ENCODE measurements around the gene KIF25. TPM values are rescaled to one million over a fixed set of nuclear protein-coding genes. Genes with fewer than 3 reads are reported as not detected.

Gene KIF25
- total and polyA plus RNA-seq, 4 donors, result 0.72 to 0.79 TPM; not detected in 2

DNA sequence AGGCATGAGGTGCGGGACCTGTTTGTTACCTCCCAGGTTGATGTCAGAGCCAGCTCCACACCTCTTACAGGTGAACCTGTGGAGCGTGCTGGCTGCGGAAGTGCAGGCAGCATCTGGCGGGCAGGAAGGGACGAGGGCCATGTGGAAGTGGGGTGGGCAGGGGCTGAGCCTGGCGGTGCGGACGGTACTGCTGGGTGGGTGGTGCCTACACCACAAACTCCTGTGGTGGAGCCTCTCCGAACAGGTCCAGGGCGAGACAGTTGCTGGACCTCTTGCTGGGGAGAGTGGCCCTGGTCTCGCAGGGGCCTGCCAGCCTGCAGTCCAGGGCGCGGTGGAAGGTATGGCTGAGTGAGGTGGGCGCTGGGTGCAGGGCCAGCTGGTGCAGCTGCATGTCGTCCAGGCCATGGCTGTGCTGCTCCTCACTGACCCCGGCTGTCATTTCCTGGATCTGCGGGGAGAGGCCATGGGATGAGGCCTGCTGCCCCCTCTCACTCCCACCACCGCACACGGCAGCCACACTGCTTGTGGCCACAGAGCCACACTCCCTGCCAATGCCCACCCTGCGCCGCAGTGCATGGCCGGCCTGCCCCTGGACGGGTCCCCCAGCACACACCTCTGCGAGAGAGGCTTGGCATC is 59.5 kb downstream of the KIF25 start:
- ATAC-seq (ENCODE audit: low FRiP score) (no peak), DNase-seq (no peak)
- Histone ChIP-seq H3K4me1 (ENCODE audit: control insufficient read depth in 1 of 2, insufficient read depth in 2 of 2, low read length in 2 of 2) (no peaks in the 10 kb centered on the region), H3K4me3 (ENCODE audit: low read length in 2 of 2) (no peak overlapping the region), H3K27me3 (ENCODE audit: control insufficient read depth in 1 of 2, insufficient read depth in 2 of 2, low read length in 1 of 2) (no peaks in the 10 kb centered on the region), H3K36me3 (ENCODE audit: control insufficient read depth in 1 of 2, insufficient read depth in 2 of 2, low read length in 1 of 2) (no peaks in the 10 kb centered on the region), H3K27ac (ENCODE audit: low read depth in 1 of 2, low read length in 2 of 2) (no peak overlapping the region), H3K9me3 (ENCODE audit: control insufficient read depth, low read length) (no peaks in the 10 kb centered on the region)
- 91 to 92% methylated on average over 24 of the region's 24 CpGs for WGBS, 2 donors
- intact Hi-C loops (cut with DNase I), result no loop called here

DNA sequence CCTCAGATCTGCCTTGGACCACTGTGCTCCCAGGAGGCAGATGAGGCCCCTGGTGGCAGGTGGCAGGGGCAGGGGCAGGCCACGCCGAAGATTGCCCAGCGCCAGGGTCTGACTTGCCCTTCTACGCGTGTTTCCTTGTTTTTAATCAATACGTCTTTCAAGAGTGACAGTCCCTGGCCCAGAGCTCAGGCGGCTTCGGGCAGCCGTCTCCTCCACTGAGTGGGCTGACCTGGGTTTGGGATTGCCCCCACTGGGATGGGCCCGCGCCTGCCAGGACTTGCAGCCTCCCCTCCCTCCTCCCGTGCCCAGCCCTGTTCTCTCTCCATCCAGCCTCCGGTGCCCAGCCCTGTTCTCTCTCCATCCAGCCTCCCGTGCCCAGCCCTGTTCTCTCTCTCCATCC is 60.4 kb downstream of the KIF25 start:
- ATAC-seq (ENCODE audit: low FRiP score), result no peak
- 93 to 94% methylated on average over 14 of the region's 14 CpGs for WGBS, 2 donors

DNA sequence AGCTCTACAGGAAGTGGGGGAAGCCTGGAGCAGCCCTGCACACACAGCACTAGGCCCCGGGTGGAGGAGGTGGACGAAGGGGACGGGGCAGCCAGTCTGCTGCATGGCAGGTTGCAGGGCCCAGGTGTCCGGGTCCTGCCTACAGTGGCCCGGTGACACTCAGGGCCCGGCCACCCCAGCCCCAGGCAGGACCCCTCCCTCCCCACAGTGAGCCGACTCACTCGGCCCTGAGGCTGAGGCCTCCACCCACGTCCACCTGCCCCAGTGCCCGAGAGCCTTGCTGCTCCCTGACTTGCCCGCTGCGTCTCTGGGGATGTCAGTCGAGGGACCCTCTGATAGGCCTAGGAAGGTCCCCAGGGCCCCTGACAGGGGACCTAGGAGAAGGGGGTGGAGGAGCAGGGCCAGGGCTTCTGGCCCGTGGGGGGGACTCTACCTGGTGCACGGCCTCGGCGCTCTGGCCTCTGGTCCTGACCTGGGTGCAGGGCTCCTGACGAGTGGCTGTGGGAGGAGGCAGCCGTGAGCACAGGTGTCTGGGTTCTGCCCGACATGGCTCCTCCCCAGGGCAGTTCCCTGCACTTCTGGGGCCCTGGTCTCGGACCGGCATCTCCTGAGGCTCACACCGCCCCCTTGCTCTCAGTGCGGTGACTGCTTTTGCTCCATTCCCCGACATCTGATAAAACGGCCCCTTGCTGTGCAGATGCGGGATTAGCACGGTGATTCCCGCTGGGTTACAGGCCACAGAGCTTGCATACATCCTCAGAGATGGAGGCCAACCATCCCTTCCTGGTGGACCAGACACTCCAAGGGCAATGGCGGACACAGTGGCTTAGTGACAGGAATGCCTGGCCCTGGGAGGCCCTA is 61.5 kb downstream of the KIF25 start:
- H3K36me3 ChIP-seq (ENCODE audit: control insufficient read depth in 1 of 2, insufficient read depth in 2 of 2, low read length in 1 of 2), result no peaks in the 10 kb centered on the region
- ATAC-seq (ENCODE audit: low FRiP score) (no peak), DNase-seq (no peak)
- no peak overlapping the region for H3K27ac ChIP-seq (ENCODE audit: low read depth in 1 of 2, low read length in 2 of 2)
- no peaks in the 10 kb centered on the region for H3K4me1 ChIP-seq (ENCODE audit: control insufficient read depth in 1 of 2, insufficient read depth in 2 of 2, low read length in 2 of 2)
- intact Hi-C loops (cut with DNase I), result no loop called here
- no peaks in the 10 kb centered on the region for H3K9me3 ChIP-seq (ENCODE audit: control insufficient read depth, low read length)
- H3K4me3 ChIP-seq (ENCODE audit: low read length in 2 of 2), result no peak overlapping the region
- WGBS, 2 donors, result 96% methylated on average over 27 to 30 of the region's 30 CpGs
- H3K27me3 ChIP-seq (ENCODE audit: control insufficient read depth in 1 of 2, insufficient read depth in 2 of 2, low read length in 1 of 2), result no peaks in the 10 kb centered on the region

More for the DNA sequence above, 60.4 kb downstream of the KIF25 start:
- Histone ChIP-seq H3K27me3 (ENCODE audit: control insufficient read depth in 1 of 2, insufficient read depth in 2 of 2, low read length in 1 of 2) (no peaks in the 10 kb centered on the region), H3K4me1 (ENCODE audit: control insufficient read depth in 1 of 2, insufficient read depth in 2 of 2, low read length in 2 of 2) (no peaks in the 10 kb centered on the region), H3K4me3 (ENCODE audit: low read length in 2 of 2) (no peak overlapping the region), H3K27ac (ENCODE audit: low read depth in 1 of 2, low read length in 2 of 2) (no peak overlapping the region), H3K36me3 (ENCODE audit: control insufficient read depth in 1 of 2, insufficient read depth in 2 of 2, low read length in 1 of 2) (no peaks in the 10 kb centered on the region), H3K9me3 (ENCODE audit: control insufficient read depth, low read length) (no peaks in the 10 kb centered on the region)
- intact Hi-C loops (cut with DNase I), result no loop called here
- DNase-seq, result no peak

DNA sequence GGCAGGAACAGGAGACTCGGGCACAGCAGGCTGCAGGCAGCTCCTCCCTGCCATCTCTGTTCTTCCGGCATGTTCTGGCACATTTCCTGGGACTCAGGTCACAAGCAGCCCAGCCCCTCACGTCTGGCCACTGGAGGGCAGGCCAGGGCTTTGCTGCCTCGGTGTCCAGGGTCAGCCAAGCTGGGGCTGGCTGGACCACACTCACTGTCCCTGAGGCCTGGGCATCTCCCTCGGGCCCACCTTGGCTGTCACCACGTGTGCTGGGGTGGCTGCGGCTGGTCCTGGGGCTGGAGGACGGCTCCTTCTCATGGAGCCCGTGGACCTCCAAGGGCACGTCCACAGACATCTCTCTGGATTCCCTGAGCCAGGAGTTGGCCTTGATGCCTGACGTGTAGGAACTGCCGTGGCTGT is 63.1 kb downstream of the KIF25 start:
- no peaks in the 10 kb centered on the region for H3K27me3 ChIP-seq (ENCODE audit: control insufficient read depth in 1 of 2, insufficient read depth in 2 of 2, low read length in 1 of 2)
- no peaks in the 10 kb centered on the region for H3K9me3 ChIP-seq (ENCODE audit: control insufficient read depth, low read length)
- H3K36me3 ChIP-seq (ENCODE audit: control insufficient read depth in 1 of 2, insufficient read depth in 2 of 2, low read length in 1 of 2), result no peaks in the 10 kb centered on the region
- ATAC-seq (ENCODE audit: low FRiP score), result no peak
- H3K27ac ChIP-seq (ENCODE audit: low read depth in 1 of 2, low read length in 2 of 2), result no peak overlapping the region
- WGBS, 2 donors, result 41% methylated on average over 12 of the region's 12 CpGs
- no peak overlapping the region for H3K4me3 ChIP-seq (ENCODE audit: low read length in 2 of 2)
- peak in 1 of 2 donors; percentile 72 for DNase-seq
- no peaks in the 10 kb centered on the region for H3K4me1 ChIP-seq (ENCODE audit: control insufficient read depth in 1 of 2, insufficient read depth in 2 of 2, low read length in 2 of 2)
- intact Hi-C loops (cut with DNase I), result loop anchor here in 1 of 2 donors (5.0 kb wide), 1 partner anchor 297 kb away; no protein-coding TSS in a partner anchor

DNA sequence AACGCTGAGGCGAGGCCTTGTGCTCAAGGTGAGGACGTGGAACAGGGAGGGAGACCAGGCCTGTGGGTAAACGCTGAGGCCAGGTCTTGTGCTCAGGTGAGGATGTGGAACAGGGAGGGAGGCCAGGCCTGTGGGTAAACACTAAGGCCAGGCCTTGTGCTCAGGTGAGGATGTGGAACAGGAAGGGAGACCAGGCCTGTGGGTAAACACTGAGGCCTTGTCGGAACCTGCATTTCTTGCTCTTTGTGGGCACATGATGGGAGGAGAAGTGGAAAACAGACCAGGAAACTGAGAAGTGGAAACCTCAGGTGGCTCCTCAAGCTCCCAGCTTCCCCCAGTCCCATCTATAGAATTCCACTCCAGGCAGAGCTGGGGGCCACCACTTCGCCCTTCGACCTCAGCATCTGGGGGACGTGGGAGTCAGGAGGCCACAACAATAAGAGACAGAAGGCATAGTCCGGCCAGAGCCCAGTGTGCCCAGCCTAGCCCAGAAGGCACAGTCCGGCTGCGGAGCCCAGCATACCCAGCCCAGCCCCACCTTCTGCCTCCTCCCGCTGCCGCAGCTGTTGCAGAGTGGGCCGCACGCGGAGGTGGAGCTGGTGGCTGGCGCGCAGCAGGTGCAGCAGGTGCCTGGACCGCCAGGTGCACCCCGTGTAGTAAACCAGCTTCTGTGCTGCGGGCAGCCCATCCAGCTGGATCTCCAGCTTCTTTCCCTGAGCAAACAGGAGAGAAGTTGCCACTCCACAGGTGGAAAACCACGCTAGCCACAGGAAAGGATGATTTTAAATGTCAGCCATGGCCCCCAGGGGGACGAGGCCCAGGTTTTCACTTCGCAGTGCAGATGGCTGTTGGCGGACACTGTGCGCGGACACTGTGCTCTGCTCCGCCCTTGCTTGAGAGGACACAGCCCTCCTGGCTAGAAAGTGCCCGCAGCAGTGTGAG is 64.1 kb downstream of the KIF25 start:
- intact Hi-C loops (cut with DNase I), result loop anchor here in 1 of 2 donors (5.0 kb wide), 1 partner anchor 296 kb away; no protein-coding TSS in a partner anchor

DNA sequence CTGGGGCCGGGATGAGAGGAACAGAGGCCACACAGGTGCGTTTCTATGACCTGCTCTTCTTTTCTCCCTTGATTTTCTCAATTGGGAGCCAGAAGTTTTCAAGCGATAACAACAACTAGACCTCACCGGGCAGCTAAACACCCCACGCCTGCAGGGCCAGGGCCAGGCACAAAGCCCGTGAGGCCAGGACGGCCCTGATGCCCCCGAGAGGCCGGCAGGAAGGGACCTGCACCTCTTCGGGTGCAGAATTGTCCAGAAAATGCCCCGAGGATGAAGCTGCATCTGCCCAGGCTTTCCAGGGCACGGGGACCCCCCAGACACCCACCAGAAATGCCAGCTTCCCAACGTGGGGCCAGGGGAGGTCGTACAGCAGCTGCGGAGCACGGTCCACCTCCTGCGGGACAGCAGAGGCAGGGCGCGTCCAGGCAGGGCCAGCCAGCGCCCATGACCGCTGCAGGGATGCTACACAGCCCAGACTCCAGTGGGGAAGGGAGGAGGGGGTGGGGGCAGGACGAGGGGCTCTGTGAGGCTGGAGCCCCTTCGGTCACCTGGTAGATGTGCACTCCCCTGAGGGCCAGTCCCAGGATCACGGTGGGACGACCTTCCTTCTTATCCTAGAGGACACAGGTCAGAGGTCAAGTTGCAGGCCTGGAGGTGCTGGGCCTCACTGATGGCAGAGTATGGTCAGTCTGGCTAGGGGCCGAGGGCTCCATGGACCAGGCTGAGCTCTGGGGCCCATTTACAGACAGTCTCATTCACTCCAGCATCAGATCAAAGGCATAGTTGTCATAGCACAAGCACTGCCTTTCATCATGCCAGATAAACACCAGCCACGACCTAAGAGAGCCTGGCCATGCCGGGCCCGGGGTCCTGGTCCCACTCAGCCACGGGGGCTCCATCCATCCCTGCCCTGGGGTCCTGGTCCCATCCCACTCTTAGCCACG is 65.1 kb downstream of the KIF25 start:
- Histone ChIP-seq H3K4me1 (ENCODE audit: control insufficient read depth in 1 of 2, insufficient read depth in 2 of 2, low read length in 2 of 2) (no peaks in the 10 kb centered on the region), H3K27ac (ENCODE audit: low read depth in 1 of 2, low read length in 2 of 2) (no peak overlapping the region), H3K9me3 (ENCODE audit: control insufficient read depth, low read length) (no peaks in the 10 kb centered on the region), H3K36me3 (ENCODE audit: control insufficient read depth in 1 of 2, insufficient read depth in 2 of 2, low read length in 1 of 2) (no peaks in the 10 kb centered on the region), H3K27me3 (ENCODE audit: control insufficient read depth in 1 of 2, insufficient read depth in 2 of 2, low read length in 1 of 2) (no peaks in the 10 kb centered on the region), H3K4me3 (ENCODE audit: low read length in 2 of 2) (no peak overlapping the region)
- DNase-seq (no peak), ATAC-seq (ENCODE audit: low FRiP score) (no peak)
- intact Hi-C loops (cut with DNase I), result loop anchor here in 1 of 2 donors (5.0 kb wide), 1 partner anchor 295 kb away; no protein-coding TSS in a partner anchor
- 88 to 91% methylated on average over 31 of the region's 31 CpGs for WGBS, 2 donors

More for the DNA sequence above, 64.1 kb downstream of the KIF25 start:
- Histone ChIP-seq H3K27me3 (ENCODE audit: control insufficient read depth in 1 of 2, insufficient read depth in 2 of 2, low read length in 1 of 2) (no peaks in the 10 kb centered on the region), H3K4me3 (ENCODE audit: low read length in 2 of 2) (no peak overlapping the region), H3K4me1 (ENCODE audit: control insufficient read depth in 1 of 2, insufficient read depth in 2 of 2, low read length in 2 of 2) (no peaks in the 10 kb centered on the region), H3K36me3 (ENCODE audit: control insufficient read depth in 1 of 2, insufficient read depth in 2 of 2, low read length in 1 of 2) (no peaks in the 10 kb centered on the region), H3K27ac (ENCODE audit: low read depth in 1 of 2, low read length in 2 of 2) (no peak overlapping the region), H3K9me3 (ENCODE audit: control insufficient read depth, low read length) (no peaks in the 10 kb centered on the region)
- WGBS, 2 donors, result 93 to 97% methylated on average over 29 of the region's 29 CpGs
- no peak for ATAC-seq (ENCODE audit: low FRiP score)
- DNase-seq, result no peak

DNA sequence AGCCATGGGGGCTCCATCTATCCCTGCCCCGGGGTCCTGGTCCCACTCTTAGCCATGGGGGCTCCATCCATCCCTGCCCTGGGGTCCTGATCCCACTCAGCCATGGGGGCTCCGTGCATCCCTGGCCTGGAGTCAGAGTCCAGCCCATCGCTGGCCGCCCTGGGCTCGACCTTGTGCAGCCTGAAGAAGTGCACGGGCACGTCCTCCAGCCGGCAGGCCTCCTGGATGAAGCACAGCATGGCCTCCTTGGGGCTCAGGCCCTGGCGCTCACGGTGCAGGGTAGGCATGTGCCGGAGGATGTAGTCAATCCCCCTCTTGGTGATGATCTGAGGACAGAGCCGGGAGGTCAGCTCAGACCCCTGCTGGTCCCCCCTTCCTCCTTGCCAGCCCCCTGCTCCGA is 66.0 kb downstream of the KIF25 start:
- DNase-seq, result no peak
- no peaks in the 10 kb centered on the region for H3K27me3 ChIP-seq (ENCODE audit: control insufficient read depth in 1 of 2, insufficient read depth in 2 of 2, low read length in 1 of 2)
- no peak for ATAC-seq (ENCODE audit: low FRiP score)
- no peak overlapping the region for H3K27ac ChIP-seq (ENCODE audit: low read depth in 1 of 2, low read length in 2 of 2)
- H3K4me1 ChIP-seq (ENCODE audit: control insufficient read depth in 1 of 2, insufficient read depth in 2 of 2, low read length in 2 of 2), result no peaks in the 10 kb centered on the region
- intact Hi-C loops (cut with DNase I), result loop anchor here in 1 of 2 donors (5.0 kb wide), 1 partner anchor 294 kb away; no protein-coding TSS in a partner anchor
- 95% methylated on average over 13 of the region's 13 CpGs for WGBS, 2 donors
- no peaks in the 10 kb centered on the region for H3K9me3 ChIP-seq (ENCODE audit: control insufficient read depth, low read length)
- H3K4me3 ChIP-seq (ENCODE audit: low read length in 2 of 2), result no peak overlapping the region
- H3K36me3 ChIP-seq (ENCODE audit: control insufficient read depth in 1 of 2, insufficient read depth in 2 of 2, low read length in 1 of 2), result no peaks in the 10 kb centered on the region
